ENCODE measurements around the gene FBXL19.

The FBXL19 gene

DNA sequence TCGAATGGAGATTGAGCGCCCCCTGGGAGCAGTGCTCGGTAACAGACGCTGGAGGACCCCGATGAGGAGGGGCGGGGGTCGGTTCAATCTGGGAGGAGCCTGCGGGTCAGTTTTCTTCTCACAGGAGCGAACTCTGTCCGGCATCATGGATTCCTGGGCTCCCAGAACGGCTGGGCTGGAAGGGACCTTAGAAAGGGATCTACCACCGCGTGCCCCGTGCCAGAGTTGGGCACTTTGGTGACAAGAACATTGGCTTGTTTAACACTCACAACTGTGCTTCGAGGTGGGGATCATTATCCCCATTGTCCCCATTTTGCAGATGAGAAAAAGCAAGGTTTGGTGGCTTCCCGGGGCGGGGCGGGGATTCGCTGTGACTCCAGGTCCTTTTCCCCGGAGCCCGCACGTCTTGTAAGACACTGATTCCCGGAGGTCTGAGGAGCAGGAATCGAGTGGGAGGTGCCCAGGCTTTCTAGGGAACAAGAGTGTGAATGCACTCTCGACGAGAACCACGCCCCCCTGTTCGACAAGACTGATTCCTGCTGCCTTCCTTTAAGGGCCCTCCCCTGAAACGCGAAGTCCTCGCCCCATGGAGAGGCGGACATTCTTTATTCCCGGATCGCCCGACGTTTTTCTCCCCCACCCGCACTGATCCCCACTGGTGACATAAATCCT, 1.5 kb upstream of the FBXL19 start (continued):
- TF ChIP-seq ZNF660 (tag by site-specific recombination; IDR thresholded peaks at IDR 0.05) (0 out of 2 replicates have a peak, but pooled peaks have one; percentile 5), ZBTB17 (tag by site-specific recombination; IDR thresholded peaks at IDR 0.05) (peak; percentile 97), ZNF600 (tag by site-specific recombination; IDR thresholded peaks at IDR 0.05) (0 out of 2 replicates have a peak, but pooled peaks have one; percentile 10), REPIN1 (tag by site-specific recombination; IDR thresholded peaks at IDR 0.05; ENCODE audit: low read depth) (0 out of 2 replicates have a peak, but pooled peaks have one; percentile 19)
- TF ChIP-seq, protein P1, sequence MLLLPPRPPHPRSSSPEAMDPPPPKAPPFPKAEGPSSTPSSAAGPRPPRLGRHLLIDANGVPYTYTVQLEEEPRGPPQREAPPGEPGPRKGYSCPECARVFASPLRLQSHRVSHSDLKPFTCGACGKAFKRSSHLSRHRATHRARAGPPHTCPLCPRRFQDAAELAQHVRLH (tag by site-specific recombination; IDR thresholded peaks at IDR 0.05) = peak; percentile 52
- TF ChIP-seq, protein P2, sequence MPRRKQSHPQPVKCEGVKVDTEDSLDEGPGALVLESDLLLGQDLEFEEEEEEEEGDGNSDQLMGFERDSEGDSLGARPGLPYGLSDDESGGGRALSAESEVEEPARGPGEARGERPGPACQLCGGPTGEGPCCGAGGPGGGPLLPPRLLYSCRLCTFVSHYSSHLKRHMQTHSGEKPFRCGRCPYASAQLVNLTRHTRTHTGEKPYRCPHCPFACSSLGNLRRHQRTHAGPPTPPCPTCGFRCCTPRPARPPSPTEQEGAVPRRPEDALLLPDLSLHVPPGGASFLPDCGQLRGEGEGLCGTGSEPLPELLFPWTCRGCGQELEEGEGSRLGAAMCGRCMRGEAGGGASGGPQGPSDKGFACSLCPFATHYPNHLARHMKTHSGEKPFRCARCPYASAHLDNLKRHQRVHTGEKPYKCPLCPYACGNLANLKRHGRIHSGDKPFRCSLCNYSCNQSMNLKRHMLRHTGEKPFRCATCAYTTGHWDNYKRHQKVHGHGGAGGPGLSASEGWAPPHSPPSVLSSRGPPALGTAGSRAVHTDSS (tag by site-specific recombination; IDR thresholded peaks at IDR 0.05) = peak; percentile 53; the same call in 1 of the 2 replicates
- TF ChIP-seq, protein P3, sequence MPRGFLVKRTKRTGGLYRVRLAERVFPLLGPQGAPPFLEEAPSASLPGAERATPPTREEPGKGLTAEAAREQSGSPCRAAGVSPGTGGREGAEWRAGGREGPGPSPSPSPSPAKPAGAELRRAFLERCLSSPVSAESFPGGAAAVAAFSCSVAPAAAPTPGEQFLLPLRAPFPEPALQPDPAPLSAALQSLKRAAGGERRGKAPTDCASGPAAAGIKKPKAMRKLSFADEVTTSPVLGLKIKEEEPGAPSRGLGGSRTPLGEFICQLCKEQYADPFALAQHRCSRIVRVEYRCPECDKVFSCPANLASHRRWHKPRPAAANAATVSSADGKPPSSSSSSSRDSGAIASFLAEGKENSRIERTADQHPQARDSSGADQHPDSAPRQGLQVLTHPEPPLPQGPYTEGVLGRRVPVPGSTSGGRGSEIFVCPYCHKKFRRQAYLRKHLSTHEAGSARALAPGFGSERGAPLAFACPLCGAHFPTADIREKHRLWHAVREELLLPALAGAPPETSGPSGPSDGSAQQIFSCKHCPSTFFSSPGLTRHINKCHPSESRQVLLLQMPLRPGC (tag by site-specific recombination; IDR thresholded peaks at IDR 0.05) = peak; percentile 48; the same call in 1 of the 2 replicates
- TF ChIP-seq, protein P4, sequence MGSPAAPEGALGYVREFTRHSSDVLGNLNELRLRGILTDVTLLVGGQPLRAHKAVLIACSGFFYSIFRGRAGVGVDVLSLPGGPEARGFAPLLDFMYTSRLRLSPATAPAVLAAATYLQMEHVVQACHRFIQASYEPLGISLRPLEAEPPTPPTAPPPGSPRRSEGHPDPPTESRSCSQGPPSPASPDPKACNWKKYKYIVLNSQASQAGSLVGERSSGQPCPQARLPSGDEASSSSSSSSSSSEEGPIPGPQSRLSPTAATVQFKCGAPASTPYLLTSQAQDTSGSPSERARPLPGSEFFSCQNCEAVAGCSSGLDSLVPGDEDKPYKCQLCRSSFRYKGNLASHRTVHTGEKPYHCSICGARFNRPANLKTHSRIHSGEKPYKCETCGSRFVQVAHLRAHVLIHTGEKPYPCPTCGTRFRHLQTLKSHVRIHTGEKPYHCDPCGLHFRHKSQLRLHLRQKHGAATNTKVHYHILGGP (tag by site-specific recombination; IDR thresholded peaks at IDR 0.05) = peak; percentile 93

DNA sequence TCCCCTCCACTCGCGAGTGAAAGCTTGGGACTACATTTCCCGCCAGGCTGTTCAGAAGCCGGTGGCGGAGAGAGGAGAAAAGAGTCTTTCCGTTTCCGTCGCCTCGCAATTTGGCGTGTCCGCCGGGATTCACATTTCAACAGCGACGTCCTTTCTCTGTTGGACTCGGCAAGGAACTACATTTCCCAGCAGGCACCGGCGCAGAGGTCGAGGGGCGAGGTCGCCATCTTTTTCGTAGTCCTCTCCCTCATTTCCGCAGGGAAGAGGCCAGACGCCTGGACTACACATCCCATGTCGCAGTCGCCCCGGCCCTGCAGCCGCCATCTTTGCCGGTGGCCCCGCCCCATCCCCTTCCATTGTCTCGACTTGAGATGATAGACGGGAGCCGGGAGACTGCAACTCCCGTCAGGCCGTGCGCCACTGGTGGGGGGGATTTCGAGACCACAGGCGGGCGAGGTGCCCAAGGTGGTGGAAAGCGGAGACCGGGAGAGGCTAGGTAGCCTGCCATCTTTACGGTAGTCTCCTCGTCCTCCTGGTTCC, 882 bp upstream of the FBXL19 start:
- Histone ChIP-seq H3K9me3 (ENCODE audit: control insufficient read depth, insufficient read depth, low read depth, low read length) (no peaks in the 10 kb centered on the region), H3K27ac (ENCODE audit: extremely low read depth, low read depth, low read length) (peak overlapping the region; percentile 60), H3K4me1 (ENCODE audit: control insufficient read depth, insufficient read depth, low read length) (no peaks in the 10 kb centered on the region), H3K36me3 (ENCODE audit: control insufficient read depth in 2 of 2, insufficient read depth in 1 of 2, low read length in 2 of 2) (peaks cover 0 to 29% of the 10 kb centered on the region in 2 experiments; a peak in 1 of 3 replicates), H3K4me3 (ENCODE audit: low read depth, low read length) (peak overlapping the region; percentile 61)
- ChIA-PET POLR2A (interaction anchor here (0.8 to 1.2 kb wide), 2 partner anchors 75 to 117 kb away, joined by 3 read pairs; no protein-coding TSS in a partner anchor), CTCF (interaction anchor here (0.6 to 1.0 kb wide), 5 partner anchors 79 to 891 kb away, joined by 3 to 5 read pairs (median 4); partner anchors contain the start of gene KAT8)
- TF ChIP-seq ZNF335 (tag by site-specific recombination; conservative IDR thresholded peaks at IDR 0.05) = peak; percentile 88
- TF ChIP-seq ZBTB17 (tag by site-specific recombination; IDR thresholded peaks at IDR 0.05) = no peak
- TF ChIP-seq, protein P5, sequence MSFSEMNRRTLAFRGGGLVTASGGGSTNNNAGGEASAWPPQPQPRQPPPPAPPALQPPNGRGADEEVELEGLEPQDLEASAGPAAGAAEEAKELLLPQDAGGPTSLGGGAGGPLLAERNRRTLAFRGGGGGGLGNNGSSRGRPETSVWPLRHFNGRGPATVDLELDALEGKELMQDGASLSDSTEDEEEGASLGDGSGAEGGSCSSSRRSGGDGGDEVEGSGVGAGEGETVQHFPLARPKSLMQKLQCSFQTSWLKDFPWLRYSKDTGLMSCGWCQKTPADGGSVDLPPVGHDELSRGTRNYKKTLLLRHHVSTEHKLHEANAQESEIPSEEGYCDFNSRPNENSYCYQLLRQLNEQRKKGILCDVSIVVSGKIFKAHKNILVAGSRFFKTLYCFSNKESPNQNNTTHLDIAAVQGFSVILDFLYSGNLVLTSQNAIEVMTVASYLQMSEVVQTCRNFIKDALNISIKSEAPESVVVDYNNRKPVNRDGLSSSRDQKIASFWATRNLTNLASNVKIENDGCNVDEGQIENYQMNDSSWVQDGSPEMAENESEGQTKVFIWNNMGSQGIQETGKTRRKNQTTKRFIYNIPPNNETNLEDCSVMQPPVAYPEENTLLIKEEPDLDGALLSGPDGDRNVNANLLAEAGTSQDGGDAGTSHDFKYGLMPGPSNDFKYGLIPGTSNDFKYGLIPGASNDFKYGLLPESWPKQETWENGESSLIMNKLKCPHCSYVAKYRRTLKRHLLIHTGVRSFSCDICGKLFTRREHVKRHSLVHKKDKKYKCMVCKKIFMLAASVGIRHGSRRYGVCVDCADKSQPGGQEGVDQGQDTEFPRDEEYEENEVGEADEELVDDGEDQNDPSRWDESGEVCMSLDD (tag by site-specific recombination; IDR thresholded peaks at IDR 0.05) = no peak
- no peak for TF ChIP-seq ZNF132 (tag by site-specific recombination; IDR thresholded peaks at IDR 0.05; ENCODE audit: borderline replicate concordance)
- TF ChIP-seq ZNF600 (tag by site-specific recombination; IDR thresholded peaks at IDR 0.05) = no peak
- peak; percentile 80 for TF ChIP-seq GLIS1 (tag by site-specific recombination; IDR thresholded peaks at IDR 0.05)
- peak; percentile 50 for TF ChIP-seq KLF1 (tag by site-specific recombination; IDR thresholded peaks at IDR 0.05)
- TF ChIP-seq YY1 (tag by site-specific recombination; IDR thresholded peaks at IDR 0.05) = peak; percentile 100
- TF ChIP-seq ZNF501 (tag by site-specific recombination; IDR thresholded peaks at IDR 0.05) = 0 out of 2 replicates have a peak, but pooled peaks have one; percentile 36
- TF ChIP-seq, protein P6, sequence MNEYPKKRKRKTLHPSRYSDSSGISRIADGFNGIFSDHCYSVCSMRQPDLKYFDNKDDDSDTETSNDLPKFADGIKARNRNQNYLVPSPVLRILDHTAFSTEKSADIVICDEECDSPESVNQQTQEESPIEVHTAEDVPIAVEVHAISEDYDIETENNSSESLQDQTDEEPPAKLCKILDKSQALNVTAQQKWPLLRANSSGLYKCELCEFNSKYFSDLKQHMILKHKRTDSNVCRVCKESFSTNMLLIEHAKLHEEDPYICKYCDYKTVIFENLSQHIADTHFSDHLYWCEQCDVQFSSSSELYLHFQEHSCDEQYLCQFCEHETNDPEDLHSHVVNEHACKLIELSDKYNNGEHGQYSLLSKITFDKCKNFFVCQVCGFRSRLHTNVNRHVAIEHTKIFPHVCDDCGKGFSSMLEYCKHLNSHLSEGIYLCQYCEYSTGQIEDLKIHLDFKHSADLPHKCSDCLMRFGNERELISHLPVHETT (tag by site-specific recombination; IDR thresholded peaks at IDR 0.05) = peak; percentile 76; the same call in 1 of the 2 replicates
- TF ChIP-seq, protein P7, sequence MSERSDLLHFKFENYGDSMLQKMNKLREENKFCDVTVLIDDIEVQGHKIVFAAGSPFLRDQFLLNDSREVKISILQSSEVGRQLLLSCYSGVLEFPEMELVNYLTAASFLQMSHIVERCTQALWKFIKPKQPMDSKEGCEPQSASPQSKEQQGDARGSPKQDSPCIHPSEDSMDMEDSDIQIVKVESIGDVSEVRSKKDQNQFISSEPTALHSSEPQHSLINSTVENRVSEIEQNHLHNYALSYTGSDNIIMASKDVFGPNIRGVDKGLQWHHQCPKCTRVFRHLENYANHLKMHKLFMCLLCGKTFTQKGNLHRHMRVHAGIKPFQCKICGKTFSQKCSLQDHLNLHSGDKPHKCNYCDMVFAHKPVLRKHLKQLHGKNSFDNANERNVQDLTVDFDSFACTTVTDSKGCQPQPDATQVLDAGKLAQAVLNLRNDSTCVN (tag by site-specific recombination; optimal IDR thresholded peaks at IDR 0.05) = peak; percentile 39
- no peak for TF ChIP-seq ZNF544 (tag by site-specific recombination; IDR thresholded peaks at IDR 0.05)
- peak; percentile 77 for TF ChIP-seq GLIS2 (tag by site-specific recombination; IDR thresholded peaks at IDR 0.05)
- TF ChIP-seq, protein P8, sequence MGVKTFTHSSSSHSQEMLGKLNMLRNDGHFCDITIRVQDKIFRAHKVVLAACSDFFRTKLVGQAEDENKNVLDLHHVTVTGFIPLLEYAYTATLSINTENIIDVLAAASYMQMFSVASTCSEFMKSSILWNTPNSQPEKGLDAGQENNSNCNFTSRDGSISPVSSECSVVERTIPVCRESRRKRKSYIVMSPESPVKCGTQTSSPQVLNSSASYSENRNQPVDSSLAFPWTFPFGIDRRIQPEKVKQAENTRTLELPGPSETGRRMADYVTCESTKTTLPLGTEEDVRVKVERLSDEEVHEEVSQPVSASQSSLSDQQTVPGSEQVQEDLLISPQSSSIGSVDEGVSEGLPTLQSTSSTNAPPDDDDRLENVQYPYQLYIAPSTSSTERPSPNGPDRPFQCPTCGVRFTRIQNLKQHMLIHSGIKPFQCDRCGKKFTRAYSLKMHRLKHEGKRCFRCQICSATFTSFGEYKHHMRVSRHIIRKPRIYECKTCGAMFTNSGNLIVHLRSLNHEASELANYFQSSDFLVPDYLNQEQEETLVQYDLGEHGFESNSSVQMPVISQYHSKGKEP (tag by site-specific recombination; IDR thresholded peaks at IDR 0.05) = peak; percentile 43; the same call in 1 of the 2 replicates
- TF ChIP-seq SP3 (tag by site-specific recombination; IDR thresholded peaks at IDR 0.05) = peak; percentile 95
- no peak; the same call in 1 of the 2 replicates for TF ChIP-seq ZNF558 (tag by site-specific recombination; IDR thresholded peaks at IDR 0.05)
